HG03103 (cell line): Measurements from ENCODE around the gene VAX1.
"Not testable (repeated sequence)": the region's sequence is repeated elsewhere in the genome, so short reads cannot be mapped to it uniquely, and the experiment has no call there.

Source experiments
- ATAC-seq: cut with Tn5 transposase; IDR thresholded peaks from one replicate; pipeline ENCODE4 v1.9.1; 2021; ENCODE audit warnings: low read depth; ENCODE audit not compliant: unreplicated experiment

Gene VAX1

DNA sequence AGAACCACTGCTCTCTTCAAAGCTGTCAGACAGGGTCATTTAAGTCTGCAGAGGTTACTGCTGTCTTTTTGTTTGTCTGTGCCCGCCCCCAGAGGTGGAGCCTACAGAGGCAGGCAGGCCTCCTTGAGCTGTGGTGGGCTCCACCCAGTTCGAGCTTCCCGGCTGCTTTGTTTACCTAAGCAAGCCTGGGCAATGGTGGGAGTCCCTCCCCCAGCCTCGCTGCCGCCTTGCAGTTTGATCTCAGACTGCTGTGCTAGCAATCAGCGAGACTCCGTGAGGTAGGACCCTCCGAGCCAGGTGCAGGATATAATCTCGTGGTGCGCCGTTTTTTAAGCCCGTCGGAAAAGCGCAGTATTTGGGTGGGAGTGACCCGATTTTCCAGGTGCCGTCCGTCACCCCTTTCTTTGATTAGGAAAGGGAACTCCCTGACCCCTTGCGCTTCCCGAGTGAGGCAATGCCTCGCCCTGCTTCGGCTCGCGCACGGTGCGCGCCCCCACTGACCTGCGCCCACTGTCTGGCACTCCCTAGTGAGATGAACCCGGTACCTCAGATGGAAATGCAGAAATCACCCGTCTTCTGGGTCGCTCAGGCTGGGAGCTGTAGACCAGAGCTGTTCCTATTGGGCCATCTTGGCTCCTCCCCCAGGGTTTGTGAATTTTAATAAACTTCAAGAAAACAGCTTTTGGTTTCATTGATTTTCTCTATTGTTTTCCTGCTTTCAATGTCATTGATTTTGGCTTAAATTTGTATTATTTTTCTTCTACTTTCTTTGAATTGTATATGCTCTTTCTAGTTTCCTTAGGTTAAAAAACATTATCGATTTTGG, 53.4 kb downstream of the VAX1 start:
- not testable (repeated sequence) for ATAC-seq
